Lower leg skin (tissue), 3 donors: Measurements from ENCODE around the gene B4GALNT4.

ENCODE experiments used
- CTCF ChIP-seq, 3 donors: fragments of 450-650 bp; IDR thresholded peaks; one replicate each; pipeline ENCODE4 v1.5.1; 2016; ENCODE audit warnings: antibody characterized with exemption in 3 of 3, mild to moderate bottlenecking in 3 of 3, moderate library complexity in 2 of 3
- POLR2A ChIP-seq, 2 donors: fragments of 450-650 bp; IDR thresholded peaks; one replicate each; pipeline ENCODE4 v1.6.1; 2016 to 2017; ENCODE audit warnings: antibody characterized with exemption in 2 of 2, mild to moderate bottlenecking in 1 of 2, moderate library complexity in 1 of 2

GRCh38 chr11:353179-353873 lies 16.0 kb upstream of the B4GALNT4 start:
- no peak for TF ChIP-seq POLR2A (IDR thresholded peaks at IDR 0.05)
- TF ChIP-seq CTCF (IDR thresholded peaks at IDR 0.05): no peak
